ENCODE results near the gene XRCC5.

DNA sequence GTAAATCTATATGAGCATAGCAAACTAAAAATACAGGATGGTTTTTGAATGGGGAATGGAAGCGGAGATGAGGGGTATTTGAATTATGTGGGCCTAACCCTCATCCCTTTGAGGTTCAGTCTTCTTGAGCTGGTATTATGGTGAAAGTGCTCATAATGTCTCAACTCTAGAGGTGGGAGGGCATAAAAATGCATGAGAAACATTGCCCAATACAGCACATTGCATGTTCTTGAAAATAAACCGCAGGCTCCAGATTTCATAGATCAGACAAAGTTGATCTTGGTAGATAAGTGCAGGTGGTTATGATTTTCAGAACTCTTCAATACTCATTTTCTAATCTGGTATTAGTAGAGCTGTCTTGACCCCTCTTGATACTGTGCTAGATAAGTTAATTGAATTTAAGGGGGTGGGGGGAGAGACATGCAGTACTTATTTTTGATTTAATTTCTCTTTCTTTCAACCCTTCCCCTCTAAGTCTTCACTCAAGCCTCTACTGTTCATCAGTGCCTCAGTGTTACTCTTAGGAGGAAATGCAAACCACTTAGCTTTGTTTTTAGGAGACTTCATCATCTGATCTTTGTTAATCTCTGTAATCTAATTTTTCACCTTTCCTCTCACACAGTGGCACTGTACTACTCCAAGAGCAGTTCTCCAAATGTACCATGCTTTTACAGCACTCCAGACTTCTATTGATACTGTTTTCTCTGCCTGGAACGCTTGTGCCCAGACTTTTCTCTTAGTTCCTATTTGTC lies 22.2 kb downstream of the XRCC5 start:
- TF ChIP-seq, protein P1, sequence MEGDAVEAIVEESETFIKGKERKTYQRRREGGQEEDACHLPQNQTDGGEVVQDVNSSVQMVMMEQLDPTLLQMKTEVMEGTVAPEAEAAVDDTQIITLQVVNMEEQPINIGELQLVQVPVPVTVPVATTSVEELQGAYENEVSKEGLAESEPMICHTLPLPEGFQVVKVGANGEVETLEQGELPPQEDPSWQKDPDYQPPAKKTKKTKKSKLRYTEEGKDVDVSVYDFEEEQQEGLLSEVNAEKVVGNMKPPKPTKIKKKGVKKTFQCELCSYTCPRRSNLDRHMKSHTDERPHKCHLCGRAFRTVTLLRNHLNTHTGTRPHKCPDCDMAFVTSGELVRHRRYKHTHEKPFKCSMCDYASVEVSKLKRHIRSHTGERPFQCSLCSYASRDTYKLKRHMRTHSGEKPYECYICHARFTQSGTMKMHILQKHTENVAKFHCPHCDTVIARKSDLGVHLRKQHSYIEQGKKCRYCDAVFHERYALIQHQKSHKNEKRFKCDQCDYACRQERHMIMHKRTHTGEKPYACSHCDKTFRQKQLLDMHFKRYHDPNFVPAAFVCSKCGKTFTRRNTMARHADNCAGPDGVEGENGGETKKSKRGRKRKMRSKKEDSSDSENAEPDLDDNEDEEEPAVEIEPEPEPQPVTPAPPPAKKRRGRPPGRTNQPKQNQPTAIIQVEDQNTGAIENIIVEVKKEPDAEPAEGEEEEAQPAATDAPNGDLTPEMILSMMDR (IDR thresholded peaks at IDR 0.05): no peak
- no peak for TF ChIP-seq POLR2A (IDR thresholded peaks at IDR 0.05)

All from testis (tissue), 2 donors.